GM12878 (cell line): ENCODE measurements around the gene DPF3. TPM values are rescaled to one million over a fixed set of nuclear protein-coding genes. Genes with fewer than 3 reads are reported as not detected.

Experiments
- polyA plus RNA-seq, 11 experiments: library from polyadenylated mRNA; depleted of rRNA in 4 of 11; unstranded in 6 of 11; stranded (reverse) in 5 of 11; fragments of >200 nt; fragmentation: Nextera tagmentation in 4 of 11; fragmentation: Illumina TruSeq in 1 of 11; extraction: Ambion mirVana in 4 of 11; extraction: Trizol in 1 of 11; gene quantifications; 1 replicate in 1 of 11; 2 replicates in 10 of 11; pipeline versions ENCODE4 v1.2.1 to v1.2.3, GENCODE V29; 2011 to 2016; ENCODE audit warnings: inconsistent platforms in 2 of 11, missing spikeins in 2 of 11, low read depth in 1 of 11
- small RNA-seq: library from RNA; depleted of rRNA; stranded (forward); fragments of <200 nt; gene quantifications from one replicate; pipeline ENCODE3, GENCODE V24; 2014
- total RNA-seq, 4 experiments: library from RNA; depleted of rRNA in 3 of 4; stranded (reverse); fragments of >200 nt in 3 of 4; fragmentation: Illumina TruSeq in 1 of 4; extraction: Trizol in 1 of 4; gene quantifications; 2 replicates each; pipeline versions ENCODE4 v1.2.1 to v1.2.3, GENCODE V29; 2013 to 2021

DPF3 gene
- total and polyA plus RNA-seq, 10 of the 15 experiments (the other 5 are each of a cell fraction or from before 2014, with no cell fraction given), result 0.69 to 8.0 (median 2.2) TPM

Small RNAs within 50 kb of the gene (small RNA-seq; reads per million reads assigned to genes)
- not detected for gene RF00019

Other genes with a start within 250 kb of the DPF3 start
- gene DCAF4, start 32.4 kb upstream of the DPF3 start, total RNA-seq (2014; rRNA removed), result 20.5 and 22.6 TPM in 2 replicates
- gene DCAF4, start 32.4 kb upstream of the DPF3 start, total RNA-seq (2014; rRNA removed; fragmentation: Illumina TruSeq; extraction: Trizol), result 20.6 and 21.6 TPM in 2 replicates
- 24.9 and 29.4 TPM in 2 replicates for gene DCAF4, start 32.4 kb upstream of the DPF3 start, total RNA-seq (2021)
- 33.7 and 44.8 TPM in 2 replicates for gene DCAF4, start 32.4 kb upstream of the DPF3 start, polyA plus RNA-seq (2011; rRNA removed)
- gene DCAF4, start 32.4 kb upstream of the DPF3 start, polyA plus RNA-seq (2014; fragmentation: Illumina TruSeq; extraction: Trizol), result 25.5 and 51.1 TPM in 2 replicates
- gene DCAF4, start 32.4 kb upstream of the DPF3 start, polyA plus RNA-seq (2014; fragmentation: Nextera tagmentation; extraction: Ambion mirVana), result 1 to 10 TPM; 2.6 to 3.1 TPM
- gene DCAF4, start 32.4 kb upstream of the DPF3 start, polyA plus RNA-seq (2014; rRNA removed), result 26.2 and 28.3 TPM in 2 replicates
- gene DCAF4, start 32.4 kb upstream of the DPF3 start, polyA plus RNA-seq (2016; fragmentation: Nextera tagmentation; extraction: Ambion mirVana), result 10 to 100 TPM; 18.7 to 18.8 TPM
- gene ZFYVE1, start 133.0 kb upstream of the DPF3 start, total RNA-seq (2014; rRNA removed), result 5.5 TPM in 2 replicates
- 5.2 and 6.6 TPM in 2 replicates for gene ZFYVE1, start 133.0 kb upstream of the DPF3 start, total RNA-seq (2014; rRNA removed; fragmentation: Illumina TruSeq; extraction: Trizol)
- 9.6 and 10.9 TPM in 2 replicates for gene ZFYVE1, start 133.0 kb upstream of the DPF3 start, total RNA-seq (2021)
- 8.0 and 13.3 TPM in 2 replicates for gene ZFYVE1, start 133.0 kb upstream of the DPF3 start, polyA plus RNA-seq (2011; rRNA removed)
- gene ZFYVE1, start 133.0 kb upstream of the DPF3 start, polyA plus RNA-seq (2014; fragmentation: Illumina TruSeq; extraction: Trizol), result 6.0 and 6.2 TPM in 2 replicates
- gene ZFYVE1, start 133.0 kb upstream of the DPF3 start, polyA plus RNA-seq (2014; fragmentation: Nextera tagmentation; extraction: Ambion mirVana), result 1 to 10 TPM; 1.2 to 1.4 TPM
- gene ZFYVE1, start 133.0 kb upstream of the DPF3 start, polyA plus RNA-seq (2014; rRNA removed), result 5.6 and 7.3 TPM in 2 replicates
- gene ZFYVE1, start 133.0 kb upstream of the DPF3 start, polyA plus RNA-seq (2016; fragmentation: Nextera tagmentation; extraction: Ambion mirVana), result 1 to 10 TPM; 7.6 to 8.9 TPM
- gene RBM25, start 164.4 kb upstream of the DPF3 start, total RNA-seq (2014; rRNA removed), result 43.4 and 46.0 TPM in 2 replicates
- 70.2 and 74.2 TPM in 2 replicates for gene RBM25, start 164.4 kb upstream of the DPF3 start, total RNA-seq (2014; rRNA removed; fragmentation: Illumina TruSeq; extraction: Trizol)
- gene RBM25, start 164.4 kb upstream of the DPF3 start, total RNA-seq (2021), result 78.3 and 84.6 TPM in 2 replicates
- gene RBM25, start 164.4 kb upstream of the DPF3 start, polyA plus RNA-seq (2011; rRNA removed), result 77.9 and 126 TPM in 2 replicates
- 125 and 156 TPM in 2 replicates for gene RBM25, start 164.4 kb upstream of the DPF3 start, polyA plus RNA-seq (2014; fragmentation: Illumina TruSeq; extraction: Trizol)
- 10 to 100 TPM; 64.9 to 71.2 TPM for gene RBM25, start 164.4 kb upstream of the DPF3 start, polyA plus RNA-seq (2014; fragmentation: Nextera tagmentation; extraction: Ambion mirVana)
- gene RBM25, start 164.4 kb upstream of the DPF3 start, polyA plus RNA-seq (2014; rRNA removed), result 56.6 and 61.5 TPM in 2 replicates
- gene RBM25, start 164.4 kb upstream of the DPF3 start, polyA plus RNA-seq (2016; fragmentation: Nextera tagmentation; extraction: Ambion mirVana), result 10 to 100 TPM; 74.0 to 77.4 TPM
- 21.5 and 27.2 TPM in 2 replicates for gene PSEN1, start 242.4 kb upstream of the DPF3 start, total RNA-seq (2014; rRNA removed)
- 21.9 and 22.0 TPM in 2 replicates for gene PSEN1, start 242.4 kb upstream of the DPF3 start, total RNA-seq (2014; rRNA removed; fragmentation: Illumina TruSeq; extraction: Trizol)
- gene PSEN1, start 242.4 kb upstream of the DPF3 start, total RNA-seq (2021), result 27.5 and 28.3 TPM in 2 replicates
- 17.9 and 19.2 TPM in 2 replicates for gene PSEN1, start 242.4 kb upstream of the DPF3 start, polyA plus RNA-seq (2011; rRNA removed)
- gene PSEN1, start 242.4 kb upstream of the DPF3 start, polyA plus RNA-seq (2014; fragmentation: Illumina TruSeq; extraction: Trizol), result 32.3 and 37.3 TPM in 2 replicates
- gene PSEN1, start 242.4 kb upstream of the DPF3 start, polyA plus RNA-seq (2014; fragmentation: Nextera tagmentation; extraction: Ambion mirVana), result 10 to 100 TPM in 1 of 2 experiments, 1 to 10 TPM in 1; 8.9 to 10.1 TPM
- 15.4 and 17.5 TPM in 2 replicates for gene PSEN1, start 242.4 kb upstream of the DPF3 start, polyA plus RNA-seq (2014; rRNA removed)
- 10 to 100 TPM; 28.7 to 31.5 TPM for gene PSEN1, start 242.4 kb upstream of the DPF3 start, polyA plus RNA-seq (2016; fragmentation: Nextera tagmentation; extraction: Ambion mirVana)